Dermis microvascular lymphatic vessel endothelial cell (primary cell): Measurements from ENCODE around the gene MICU1. TPM values are rescaled to one million over a fixed set of nuclear protein-coding genes. Genes with fewer than 3 reads are reported as not detected.
A peak's percentile ranks its signal among the peaks of the same experiment; 100 is the strongest.

ENCODE experiments used
- DNase-seq, 2 donors: peaks; one replicate each; pipeline versions ENCODE4 v3.0.0 to v3.0.0-alpha.2; 2010; ENCODE audit warnings: low read depth in 2 of 2
- total RNA-seq: library from RNA; depleted of rRNA; stranded (reverse); fragments of >200 nt; gene quantifications from 2 replicates; pipeline ENCODE4 v1.2.1, GENCODE V29; 2014

Gene MICU1
- total RNA-seq, 1 donor from 2014 or later = 30.7 TPM

DNA sequence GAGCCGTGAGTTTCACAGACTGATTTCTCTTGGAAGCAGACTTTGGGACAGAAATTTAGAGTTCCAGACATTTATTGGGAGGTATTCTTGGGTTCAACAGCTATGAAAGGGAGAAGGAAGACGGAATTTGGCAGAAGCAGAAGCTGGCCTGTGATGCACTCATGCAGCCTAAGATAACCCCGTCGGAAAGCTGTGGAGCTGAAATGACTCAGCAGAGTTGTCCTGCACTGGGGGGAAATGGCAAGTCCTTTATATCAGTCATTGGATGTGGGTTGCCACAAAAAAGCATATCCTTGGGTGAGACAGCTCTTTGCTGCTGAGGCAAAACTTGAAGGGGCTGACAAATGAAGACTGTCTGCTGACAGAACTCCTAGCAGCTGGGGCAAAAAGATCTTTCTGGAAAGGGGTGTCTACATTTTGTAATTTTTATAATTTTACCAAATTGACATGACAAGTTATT lies 11.5 kb upstream of the MICU1 start:
- DNase-seq = peak in 1 of 2 donors; percentile 46

GRCh38 chr10:72630144-72630543 lies 4.3 kb upstream of the MICU1 start:
- DNase-seq = no peak

DNA sequence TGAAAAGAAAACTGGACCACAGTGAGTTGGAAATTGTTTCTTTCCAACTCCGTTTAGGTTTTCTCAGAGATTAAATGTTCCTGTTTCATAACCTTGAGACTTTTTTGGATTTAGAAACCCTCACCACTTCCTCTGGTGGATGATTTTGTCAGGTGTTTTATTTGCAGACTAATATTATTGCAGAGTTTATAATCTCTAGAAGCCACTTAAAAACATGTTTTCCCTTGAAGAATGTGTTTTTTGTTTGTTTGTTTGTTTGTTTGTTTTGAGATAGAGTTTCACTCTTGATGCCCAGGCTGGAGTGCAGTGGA lies 520 bp upstream of the MICU1 start:
- no peak for DNase-seq

- DNase-seq = no peak
Observed at GRCh38 chr10:72625276-72625607, 637 bp downstream of the MICU1 start.

DNA sequence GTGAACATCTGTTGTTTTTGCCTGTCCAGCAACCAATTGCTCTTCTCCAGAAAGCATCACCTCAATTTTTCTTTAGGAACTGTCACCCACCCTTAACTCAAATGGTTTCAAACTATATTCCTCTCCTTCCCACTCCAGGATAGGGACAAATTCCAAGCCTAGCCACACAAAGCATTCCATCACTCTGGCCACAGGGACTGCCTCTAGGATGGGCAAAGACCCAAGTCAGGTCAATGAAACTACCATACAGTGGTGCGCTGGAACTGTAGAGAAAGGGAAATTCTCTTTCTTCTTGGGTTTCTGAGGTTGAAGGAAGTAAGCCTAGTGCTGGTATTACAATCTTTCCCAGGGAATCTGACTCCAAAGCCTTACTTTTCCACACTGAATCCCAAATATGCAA lies 3.6 kb downstream of the MICU1 start:
- no peak for DNase-seq

DNA sequence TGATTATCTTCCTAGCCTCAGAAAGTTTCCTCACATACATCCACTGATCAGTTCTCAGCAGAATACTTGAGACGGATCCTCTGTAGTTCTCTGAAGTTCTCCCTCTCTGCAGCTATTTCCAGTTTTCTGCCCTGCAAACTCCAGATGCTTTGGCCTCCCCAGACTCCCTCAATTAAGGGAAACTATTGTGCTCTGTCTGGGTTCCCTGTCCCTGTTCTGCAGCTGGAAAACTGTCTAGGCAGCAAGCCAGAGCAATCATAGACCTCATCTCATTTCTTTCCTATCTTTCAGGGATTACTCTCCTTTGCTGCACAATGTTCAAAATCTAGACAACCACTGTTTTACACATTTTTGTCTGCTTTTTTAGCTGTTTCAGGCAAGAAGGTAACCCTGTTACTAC lies 9.2 kb downstream of the MICU1 start:
- DNase-seq = no peak

GRCh38 chr10:72615970-72616369 lies 9.9 kb downstream of the MICU1 start:
- DNase-seq = no peak

DNA sequence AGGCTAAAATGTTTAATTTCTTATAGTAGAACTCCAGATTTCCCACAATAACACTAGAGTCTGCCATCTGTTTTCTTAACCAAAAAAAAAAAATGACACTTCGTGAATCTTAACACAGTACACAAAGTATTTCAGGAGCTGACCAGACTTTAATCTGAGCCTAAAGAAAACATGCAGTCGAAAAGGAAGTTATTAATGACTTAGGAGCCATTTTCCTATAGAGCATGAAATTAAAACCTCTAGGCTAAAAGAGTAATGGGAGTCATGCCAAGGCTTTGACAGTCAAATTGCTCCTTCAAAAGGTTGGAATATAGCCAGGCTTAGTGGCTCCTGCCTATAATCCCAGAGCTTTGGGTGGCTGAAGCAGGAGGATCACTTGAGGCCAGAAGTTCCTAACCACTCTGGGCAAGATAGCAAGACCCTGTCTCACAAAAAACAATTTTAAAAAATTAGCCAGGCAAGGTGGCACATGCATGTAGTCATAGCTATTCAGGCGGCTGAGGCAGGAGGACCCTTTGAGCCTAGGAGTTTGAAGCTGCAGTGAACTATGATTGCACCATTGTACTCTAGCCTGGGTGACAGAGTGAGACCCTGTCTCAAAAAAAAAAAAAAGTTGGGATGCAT lies 13.6 kb downstream of the MICU1 start:
- peak in 1 of 2 donors; percentile 53 for DNase-seq

GRCh38 chr10:72611783-72612182 lies 14.1 kb downstream of the MICU1 start:
- DNase-seq = no peak

GRCh38 chr10:72610466-72610865 lies 15.4 kb downstream of the MICU1 start:
- no peak for DNase-seq

- DNase-seq = no peak
Observed at GRCh38 chr10:72605122-72605521, 20.8 kb downstream of the MICU1 start.

DNA sequence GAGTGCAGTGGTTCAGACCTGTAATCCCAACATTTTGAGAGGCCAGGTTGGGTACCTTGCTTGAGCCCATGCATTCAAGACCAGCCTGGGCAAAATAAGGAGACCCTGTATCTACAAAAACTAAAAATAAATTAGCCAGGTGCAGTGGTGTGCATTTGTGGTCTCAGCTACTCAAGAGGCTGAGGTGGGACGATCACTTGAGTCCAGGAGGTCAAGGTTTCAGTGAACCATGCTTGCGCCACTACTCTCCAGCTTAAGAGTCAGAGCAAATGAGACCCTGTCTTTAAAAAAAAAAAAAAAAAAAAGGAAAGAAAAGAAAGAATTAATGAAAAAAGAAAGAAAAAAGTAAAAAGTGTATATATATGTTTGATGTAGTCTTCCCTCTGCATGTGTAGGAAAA lies 24.7 kb downstream of the MICU1 start:
- DNase-seq = no peak

- DNase-seq = no peak
Observed at GRCh38 chr10:72598769-72599701, 26.8 kb downstream of the MICU1 start.

DNA sequence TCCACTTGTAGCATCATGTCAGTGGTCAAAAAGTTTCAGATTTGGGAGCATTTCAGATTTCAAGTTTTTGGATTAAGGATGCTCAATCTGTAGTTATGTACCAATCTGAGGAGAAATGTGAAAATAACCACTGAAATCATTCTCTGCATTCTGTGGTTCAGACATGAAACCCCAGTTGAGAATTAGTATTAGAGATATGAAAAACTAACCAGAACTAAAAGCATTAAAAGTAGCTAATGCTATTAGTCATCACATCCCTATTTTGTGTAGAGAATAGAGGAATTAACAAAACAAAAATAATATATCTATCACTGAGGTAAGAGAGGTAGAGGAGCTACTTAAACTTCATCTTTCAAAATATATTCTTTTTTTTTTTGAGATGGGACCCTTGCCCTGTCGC lies 28.0 kb downstream of the MICU1 start:
- DNase-seq = no peak

DNA sequence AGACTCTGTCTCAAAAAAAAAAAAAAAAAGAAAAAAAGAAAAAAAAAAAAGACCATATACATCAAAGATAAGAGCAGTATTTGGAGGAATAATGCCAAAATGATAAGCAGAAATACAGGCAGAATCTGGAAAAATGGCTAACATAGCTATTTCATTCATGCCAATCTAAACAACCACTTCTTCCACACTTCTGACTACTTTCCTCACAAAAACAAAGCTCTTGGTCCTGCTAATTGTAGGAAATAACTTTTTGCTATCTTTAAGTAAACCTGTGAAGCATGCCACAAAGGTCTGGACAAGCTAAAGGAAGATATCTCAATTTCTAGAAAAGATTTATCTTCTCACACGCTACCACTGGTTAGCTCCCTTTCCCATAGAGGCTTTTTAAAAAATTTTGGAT lies 30.4 kb downstream of the MICU1 start:
- peak in 1 of 2 donors; percentile 19 for DNase-seq

- no peak for DNase-seq
Observed at GRCh38 chr10:72593963-72594362, 31.9 kb downstream of the MICU1 start.

DNA sequence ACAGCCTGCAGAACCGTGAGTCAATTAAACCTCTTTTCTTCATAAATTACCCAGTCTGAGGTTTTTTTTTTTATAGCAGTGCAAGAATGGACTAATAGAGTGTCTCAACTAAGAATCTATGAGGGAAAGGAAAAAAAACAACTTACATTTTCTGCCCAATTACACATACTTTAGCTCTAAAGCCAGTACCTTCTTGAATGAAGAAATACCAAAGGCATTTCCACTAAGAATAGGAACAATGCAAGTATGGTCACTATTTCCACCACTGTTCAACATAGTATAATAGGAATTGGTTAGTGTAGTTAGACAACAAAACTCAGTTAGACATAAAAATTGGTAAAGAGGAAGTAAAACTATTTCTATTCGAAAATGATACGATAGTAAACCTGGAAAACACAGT lies 37.6 kb downstream of the MICU1 start:
- no peak for DNase-seq

DNA sequence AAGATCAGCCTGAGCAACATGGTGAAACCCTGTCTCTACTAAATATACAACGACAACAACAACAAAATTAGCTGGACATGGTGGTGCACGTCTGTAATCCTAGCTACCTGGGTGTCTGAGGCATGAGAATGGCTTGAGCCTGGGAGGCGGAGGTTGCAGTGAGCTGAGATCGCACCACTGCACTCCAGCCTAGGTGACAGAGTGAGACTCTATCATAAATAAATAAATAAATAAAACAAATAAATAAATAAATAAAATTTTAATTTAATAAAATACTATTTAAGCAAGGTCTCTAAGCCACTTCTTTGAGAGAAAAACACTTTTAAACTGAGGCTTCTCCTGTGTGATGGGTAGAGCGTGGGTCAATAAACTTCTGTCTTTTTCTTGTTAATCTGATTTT lies 38.3 kb downstream of the MICU1 start:
- DNase-seq = no peak

GRCh38 chr10:72574636-72575035 lies 51.2 kb downstream of the MICU1 start:
- no peak for DNase-seq

DNA sequence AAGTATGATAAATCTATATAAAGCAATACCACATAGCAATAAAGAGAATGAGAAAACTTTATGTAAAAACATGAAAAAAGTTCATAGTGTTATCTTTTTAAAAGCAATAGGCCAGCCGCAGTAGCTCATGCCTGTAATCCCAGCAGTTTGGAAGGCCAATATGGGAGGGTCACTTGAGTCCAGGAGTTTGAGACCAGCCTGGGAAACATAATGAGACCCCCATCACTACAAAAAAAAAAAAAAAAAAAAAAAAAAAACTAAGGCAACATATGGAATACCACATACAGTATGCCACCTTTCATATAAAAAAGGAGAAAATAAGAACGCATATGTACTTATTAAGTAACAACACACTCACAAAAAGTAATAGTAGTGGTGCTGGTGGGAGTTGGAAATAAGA lies 52.8 kb downstream of the MICU1 start:
- no peak for DNase-seq

DNA sequence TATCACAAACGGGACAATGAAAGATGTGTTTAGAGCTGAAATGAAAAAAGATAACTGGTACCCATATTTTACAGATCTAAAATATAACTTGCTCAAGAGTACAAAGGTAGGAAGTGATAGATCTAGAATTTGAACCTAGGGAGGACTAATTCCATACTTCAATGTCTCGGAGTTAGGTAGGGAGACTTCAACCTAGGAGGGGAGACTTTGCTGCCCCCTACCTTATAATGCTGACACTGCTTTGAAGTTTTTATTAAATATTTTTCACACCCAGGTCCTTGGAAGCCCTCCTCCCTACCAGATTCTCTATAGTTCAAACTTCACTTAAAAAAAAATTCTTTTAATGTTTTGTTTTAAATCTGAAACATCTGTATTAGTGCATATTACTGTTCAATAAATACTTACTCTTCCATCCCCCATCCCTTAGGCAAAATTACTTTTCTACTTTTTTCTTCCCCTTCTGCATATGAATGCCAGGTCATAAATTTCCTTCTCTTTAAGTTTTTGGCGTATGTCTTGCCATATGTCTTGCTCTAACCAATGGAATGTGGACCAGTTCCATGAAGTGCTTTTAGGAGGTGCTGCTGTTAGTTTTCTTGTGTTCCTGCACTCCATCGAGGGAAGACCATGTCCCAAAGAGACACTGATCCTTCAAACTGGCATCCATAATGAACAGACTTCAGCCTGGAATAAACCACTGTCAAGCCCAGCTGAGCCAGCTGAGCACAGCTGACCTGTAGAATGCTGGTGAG lies 57.8 kb downstream of the MICU1 start:
- no peak for DNase-seq

DNA sequence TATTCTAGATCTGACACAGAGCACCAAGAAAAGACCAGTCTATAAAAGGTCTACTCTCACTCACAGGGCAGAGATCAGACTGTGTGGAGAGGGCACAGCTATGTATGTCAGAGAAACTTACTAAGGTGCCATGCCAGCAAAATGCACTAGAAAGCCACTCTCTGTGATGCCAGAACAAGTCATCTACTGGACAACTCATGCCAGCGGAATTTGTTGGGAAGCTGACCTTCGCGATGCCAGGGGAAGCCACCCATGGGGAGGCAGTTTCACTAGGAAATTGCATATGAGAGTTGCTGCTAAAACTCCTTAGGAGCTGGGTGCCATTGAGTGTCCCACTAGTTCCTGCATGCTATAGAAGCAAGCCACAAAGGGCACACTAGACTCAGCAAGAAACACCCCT lies 58.5 kb downstream of the MICU1 start:
- no peak for DNase-seq

GRCh38 chr10:72564596-72564995 lies 61.3 kb downstream of the MICU1 start:
- DNase-seq = no peak
